Thyroid gland (tissue), 4 donors: Measurements from ENCODE around the gene SIPA1L3.

ENCODE experiments used
- CTCF ChIP-seq, 6 experiments: fragments of 200-600 bp in 3 of 6; fragments of 450-650 bp in 3 of 6; sonication (generic) in 3 of 6; IDR thresholded peaks; one replicate each; pipeline ENCODE4 v1.5.1; 2016 to 2019; ENCODE audit warnings: antibody characterized with exemption in 6 of 6, mild to moderate bottlenecking in 2 of 6, inconsistent platforms in 1 of 6, moderate library complexity in 1 of 6
- POLR2A ChIP-seq, 2 donors: fragments of 450-650 bp; IDR thresholded peaks; one replicate each; pipeline ENCODE4 v1.6.1; 2017; ENCODE audit warnings: antibody characterized with exemption in 2 of 2, mild to moderate bottlenecking in 2 of 2, moderate library complexity in 1 of 2

DNA sequence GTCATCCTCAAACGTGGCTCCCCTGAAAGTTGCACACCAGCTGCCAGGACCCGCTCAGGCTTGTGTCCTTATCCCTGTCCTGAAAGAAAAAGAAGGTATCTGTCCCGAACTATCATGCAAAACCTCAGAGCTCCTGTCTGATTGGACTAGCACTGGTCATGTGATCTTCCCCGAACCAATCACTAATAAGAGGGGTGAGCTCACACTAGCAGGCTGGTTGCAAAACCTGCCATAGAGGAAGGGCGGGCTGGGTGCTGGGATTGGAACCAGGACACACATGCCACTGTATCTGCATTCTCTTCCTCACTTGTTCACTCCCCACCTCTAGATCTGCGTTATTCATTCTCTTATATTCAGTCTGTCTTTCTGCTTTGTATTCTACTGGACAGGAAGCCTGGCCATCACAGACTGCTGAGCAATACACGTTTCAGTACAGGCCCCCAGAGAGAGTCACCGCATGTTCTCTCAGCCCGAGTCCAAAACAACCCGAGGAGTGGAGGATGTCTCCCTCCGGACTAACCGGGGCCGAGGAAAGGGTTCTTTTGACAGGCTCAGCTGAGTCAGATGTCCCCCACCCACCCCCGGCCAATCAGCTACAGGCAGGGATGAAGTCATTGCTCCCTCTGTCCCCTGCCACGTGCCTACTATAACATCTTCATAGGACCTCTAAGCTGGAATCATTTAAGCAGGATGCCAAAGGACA, 97.7 kb downstream of the SIPA1L3 start:
- TF ChIP-seq CTCF (IDR thresholded peaks at IDR 0.05): no peak
- peak in 1 of 2 donors; percentile 45 for TF ChIP-seq POLR2A (IDR thresholded peaks at IDR 0.05)
